Measurements from ENCODE around the gene OR10G6. TPM values are rescaled to one million over a fixed set of nuclear protein-coding genes. Genes with fewer than 3 reads are reported as not detected.
"Not testable (repeated sequence)": the region's sequence is repeated elsewhere in the genome, so short reads cannot be mapped to it uniquely, and the experiment has no call there.

The OR10G6 gene
- total RNA-seq, 1 donor from 2014 or later = not detected

- no peak within 1 kb of the TSS for H3K27ac Mint-ChIP-seq (ENCODE audit: unreplicated experiment)
- peaks cover 4% of the 10 kb centered on the region for H3K27me3 Mint-ChIP-seq (ENCODE audit: unreplicated experiment)
- H3K4me1 Mint-ChIP-seq (ENCODE audit: low read depth, unreplicated experiment) = no peaks in the 10 kb centered on the region
- H3K36me3 Mint-ChIP-seq (ENCODE audit: unreplicated experiment) = no peaks in the 10 kb centered on the region
- H3K9me3 Mint-ChIP-seq (ENCODE audit: unreplicated experiment) = peaks cover 3% of the 10 kb centered on the region
- H3K4me3 Mint-ChIP-seq (ENCODE audit: unreplicated experiment) = no peak within 1 kb of the TSS
- DNase-seq = no peak
- no peak for TF ChIP-seq CTCF (IDR thresholded peaks at IDR 0.05; ENCODE audit: partially characterized antibody, unreplicated experiment)
Observed at GRCh38 chr11:124026498-124026897, 31.5 kb upstream of the OR10G6 start, which contains the start of gene OR10G8. OR10G8 (plus strand) TSS chr11:124026798; CDS start chr11:124029623, 2,825 bp downstream.

GRCh38 chr11:124015837-124016236, 20.9 kb upstream of the OR10G6 start:
- not testable (repeated sequence) for H3K27me3 Mint-ChIP-seq (ENCODE audit: unreplicated experiment); H3K27ac Mint-ChIP-seq (ENCODE audit: unreplicated experiment); H3K9me3 Mint-ChIP-seq (ENCODE audit: unreplicated experiment); DNase-seq; H3K36me3 Mint-ChIP-seq (ENCODE audit: unreplicated experiment); H3K4me1 Mint-ChIP-seq (ENCODE audit: low read depth, unreplicated experiment); H3K4me3 Mint-ChIP-seq (ENCODE audit: unreplicated experiment)

GRCh38 chr11:124012697-124013096, 17.7 kb upstream of the OR10G6 start, which contains the start of gene OR10G4:
OR10G4 (plus strand) TSS chr11:124012997; CDS start chr11:124015575, 2,578 bp downstream.
- TF ChIP-seq CTCF (IDR thresholded peaks at IDR 0.05; ENCODE audit: partially characterized antibody, unreplicated experiment) = no peak
- no peaks in the 10 kb centered on the region for H3K4me1 Mint-ChIP-seq (ENCODE audit: low read depth, unreplicated experiment)
- no peaks in the 10 kb centered on the region for H3K9me3 Mint-ChIP-seq (ENCODE audit: unreplicated experiment)
- no peaks in the 10 kb centered on the region for H3K36me3 Mint-ChIP-seq (ENCODE audit: unreplicated experiment)
- DNase-seq = no peak
- no peak within 1 kb of the TSS for H3K4me3 Mint-ChIP-seq (ENCODE audit: unreplicated experiment)
- no peak within 1 kb of the TSS for H3K27ac Mint-ChIP-seq (ENCODE audit: unreplicated experiment)
- H3K27me3 Mint-ChIP-seq (ENCODE audit: unreplicated experiment) = no peaks in the 10 kb centered on the region

- no peak overlapping the region for H3K4me3 Mint-ChIP-seq (ENCODE audit: unreplicated experiment)
- no peaks in the 10 kb centered on the region for H3K27me3 Mint-ChIP-seq (ENCODE audit: unreplicated experiment)
- no peak for TF ChIP-seq CTCF (IDR thresholded peaks at IDR 0.05; ENCODE audit: partially characterized antibody, unreplicated experiment)
- H3K36me3 Mint-ChIP-seq (ENCODE audit: unreplicated experiment) = peaks cover 12% of the 10 kb centered on the region
- no peaks in the 10 kb centered on the region for H3K4me1 Mint-ChIP-seq (ENCODE audit: low read depth, unreplicated experiment)
- H3K9me3 Mint-ChIP-seq (ENCODE audit: unreplicated experiment) = peaks cover 2% of the 10 kb centered on the region
- DNase-seq = no peak
- H3K27ac Mint-ChIP-seq (ENCODE audit: unreplicated experiment) = no peak overlapping the region
Observed at GRCh38 chr11:123979311-123979710, 15.7 kb downstream of the OR10G6 start.

DNA sequence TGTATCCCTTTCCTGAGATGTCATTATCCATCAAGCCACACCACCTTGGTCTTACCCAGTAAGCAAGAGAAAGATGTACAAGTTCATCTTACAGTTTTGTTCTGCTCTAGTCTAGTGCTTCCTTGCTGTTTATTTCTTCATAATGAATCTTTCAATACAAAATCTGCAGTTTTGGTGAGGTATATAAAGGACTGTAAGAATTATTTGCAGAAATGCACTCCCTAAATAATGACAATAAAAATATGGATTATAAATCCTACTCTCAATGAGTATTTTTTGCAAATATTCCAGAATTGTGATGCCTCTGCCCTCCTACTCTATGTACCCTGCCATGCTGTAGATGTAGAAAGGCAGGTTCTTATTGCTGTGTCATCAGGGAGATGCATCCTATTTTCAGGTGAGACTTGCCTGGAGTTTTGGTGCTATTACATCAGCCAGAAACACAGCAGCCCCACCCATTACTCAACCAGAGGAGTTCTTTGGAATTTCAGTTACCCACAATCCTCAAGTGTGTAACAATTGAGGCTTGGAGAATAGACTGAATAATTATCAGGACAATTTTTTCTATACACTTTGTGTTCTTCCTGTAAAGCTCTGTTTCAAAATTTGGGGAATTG, 17.1 kb downstream of the OR10G6 start, which contains the start of gene OR10S1:
Gene OR10S1, minus strand, starts transcription at position 51 of the 617 bp plus-strand sequence. CDS start 117 bp downstream, outside the sequence.
- DNase-seq = no peak
- H3K4me3 Mint-ChIP-seq (ENCODE audit: unreplicated experiment) = no peak within 1 kb of the TSS
- no peak for TF ChIP-seq CTCF (IDR thresholded peaks at IDR 0.05; ENCODE audit: partially characterized antibody, unreplicated experiment)
- H3K4me1 Mint-ChIP-seq (ENCODE audit: low read depth, unreplicated experiment) = no peaks in the 10 kb centered on the region
- H3K27ac Mint-ChIP-seq (ENCODE audit: unreplicated experiment) = no peak within 1 kb of the TSS
- no peaks in the 10 kb centered on the region for H3K27me3 Mint-ChIP-seq (ENCODE audit: unreplicated experiment)
- peaks cover 10% of the 10 kb centered on the region for H3K36me3 Mint-ChIP-seq (ENCODE audit: unreplicated experiment)
- H3K9me3 Mint-ChIP-seq (ENCODE audit: unreplicated experiment) = peaks cover under 1% of the 10 kb centered on the region

Data from glutamatergic neuron (in vitro differentiated cells).